Hair follicle dermal papilla cell (primary cell): ENCODE data around the gene KRTAP10-6. TPM values are rescaled to one million over a fixed set of nuclear protein-coding genes. Genes with fewer than 3 reads are reported as not detected.

Experiments used
- total RNA-seq: library from RNA; depleted of rRNA; stranded (reverse); fragments of >200 nt; gene quantifications from 2 replicates; pipeline ENCODE4 v1.2.3, GENCODE V29; 2012

KRTAP10-6 gene, protein sequence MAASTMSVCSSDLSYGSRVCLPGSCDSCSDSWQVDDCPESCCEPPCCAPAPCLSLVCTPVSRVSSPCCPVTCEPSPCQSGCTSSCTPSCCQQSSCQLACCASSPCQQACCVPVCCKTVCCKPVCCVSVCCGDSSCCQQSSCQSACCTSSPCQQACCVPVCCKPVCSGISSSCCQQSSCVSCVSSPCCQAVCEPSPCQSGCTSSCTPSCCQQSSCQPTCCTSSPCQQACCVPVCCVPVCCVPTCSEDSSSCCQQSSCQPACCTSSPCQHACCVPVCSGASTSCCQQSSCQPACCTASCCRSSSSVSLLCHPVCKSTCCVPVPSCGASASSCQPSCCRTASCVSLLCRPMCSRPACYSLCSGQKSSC
- total RNA-seq = not detected in 2 replicates

DNA sequence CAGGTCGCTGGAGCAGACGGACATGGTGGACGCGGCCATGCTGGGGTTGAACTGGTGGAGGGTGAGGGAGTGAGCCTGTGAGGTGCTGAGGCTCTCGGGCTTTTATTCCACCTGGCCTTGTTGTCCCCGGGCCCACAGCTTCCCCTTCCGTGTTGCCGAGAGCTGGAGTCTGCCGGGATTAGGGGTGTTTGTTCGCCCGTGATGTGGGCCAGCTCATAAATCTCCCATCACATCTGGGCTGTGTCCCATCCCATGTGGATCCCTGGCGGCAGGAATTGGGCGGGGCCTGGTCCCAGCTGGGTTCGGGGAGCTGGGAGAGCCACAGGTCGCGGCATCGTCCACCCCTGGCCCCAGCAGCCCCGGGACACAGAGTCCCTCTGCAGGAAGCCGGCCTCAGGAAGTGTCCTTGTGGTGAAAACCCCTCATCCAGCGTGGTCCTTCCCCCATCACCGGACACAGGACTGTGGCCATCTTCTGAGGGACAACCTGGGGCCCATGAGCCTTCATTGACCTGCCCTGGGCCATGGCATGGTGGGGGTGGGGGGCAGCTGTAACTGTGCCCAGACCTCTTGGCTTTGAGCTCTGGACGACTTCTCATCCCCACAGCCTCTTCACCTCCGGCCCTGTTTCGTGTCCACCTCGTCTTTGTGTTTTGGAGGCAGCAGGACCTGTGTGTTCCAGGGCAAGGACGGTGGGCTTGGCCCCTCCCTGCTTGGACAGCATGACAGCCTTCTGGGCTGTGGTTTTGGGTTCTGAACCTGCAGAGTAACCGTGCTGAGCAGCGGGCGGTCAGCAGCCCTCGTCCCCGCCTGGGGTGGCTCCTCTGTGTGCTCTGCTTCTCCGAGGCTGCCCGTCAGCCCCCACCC lies at the start of gene KRTAP10-6:
KRTAP10-6 (minus strand) TSS at position 60 of the 866 bp plus-strand sequence; CDS start at position 39, 21 bp downstream.

DNA sequence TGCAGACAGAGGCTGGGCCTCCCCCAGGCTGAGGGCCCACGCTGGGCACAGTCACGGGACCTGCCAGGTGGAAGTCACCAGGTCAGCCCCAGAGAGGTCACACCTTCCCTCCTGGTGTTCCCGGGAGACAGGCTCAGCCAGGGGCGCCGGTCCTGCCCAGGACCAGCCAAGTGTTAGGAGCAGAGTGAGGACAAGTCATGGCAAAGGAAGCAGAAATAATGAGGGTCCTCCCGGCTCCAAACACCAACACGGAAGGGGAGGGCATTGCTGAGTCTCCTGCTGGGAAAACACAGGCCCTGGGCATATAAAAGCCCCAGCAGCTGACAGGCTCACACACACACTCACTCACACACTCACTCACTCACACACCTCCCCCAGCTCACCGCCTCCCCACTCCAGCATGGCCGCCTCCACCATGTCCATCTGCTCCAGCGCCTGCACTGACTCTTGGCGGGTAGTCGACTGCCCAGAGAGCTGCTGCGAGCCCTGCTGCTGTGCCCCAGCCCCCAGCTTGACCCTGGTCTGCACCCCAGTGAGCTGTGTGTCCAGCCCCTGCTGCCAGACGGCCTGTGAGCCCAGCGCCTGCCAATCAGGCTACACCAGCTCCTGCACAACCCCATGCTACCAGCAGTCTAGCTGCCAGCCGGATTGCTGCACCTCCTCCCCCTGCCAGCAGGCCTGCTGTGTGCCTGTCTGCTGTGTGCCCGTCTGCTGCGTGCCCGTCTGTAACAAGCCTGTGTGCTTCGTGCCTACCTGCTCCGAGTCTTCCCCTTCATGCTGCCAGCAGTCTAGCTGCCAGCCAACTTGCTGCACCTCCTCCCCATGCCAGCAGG lies 44.9 kb upstream of the KRTAP10-6 start, which contains the start of gene KRTAP10-10:
KRTAP10-10 (plus strand) TSS at position 339 of the 833 bp plus-strand sequence; CDS start at position 401, 62 bp downstream.

DNA sequence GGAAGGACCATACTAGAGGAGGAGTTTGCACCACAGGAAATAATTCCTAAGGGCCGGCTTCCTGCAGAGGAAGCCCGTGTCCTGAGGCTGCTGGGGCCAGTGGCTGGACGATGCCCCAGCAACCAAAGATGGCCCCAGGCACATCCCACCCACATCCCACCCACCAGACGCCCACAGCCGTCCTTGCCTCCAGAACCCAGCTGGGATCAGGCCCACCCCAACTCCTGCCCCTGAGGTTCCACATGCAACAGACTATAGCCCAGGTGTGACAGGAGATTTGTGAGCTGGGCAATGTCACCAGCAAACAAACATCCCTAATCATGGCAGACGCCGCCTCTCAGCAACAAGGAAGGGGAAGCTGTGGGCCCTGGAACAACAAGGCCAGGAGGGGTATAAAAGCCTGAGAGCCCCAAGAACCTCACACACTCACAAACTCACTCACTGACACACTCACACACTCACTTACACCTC lies 34.4 kb upstream of the KRTAP10-6 start, which contains the start of gene KRTAP10-9:
KRTAP10-9 (plus strand) TSS at position 421 of the 471 bp plus-strand sequence. CDS start 79 bp downstream, outside the sequence.

DNA sequence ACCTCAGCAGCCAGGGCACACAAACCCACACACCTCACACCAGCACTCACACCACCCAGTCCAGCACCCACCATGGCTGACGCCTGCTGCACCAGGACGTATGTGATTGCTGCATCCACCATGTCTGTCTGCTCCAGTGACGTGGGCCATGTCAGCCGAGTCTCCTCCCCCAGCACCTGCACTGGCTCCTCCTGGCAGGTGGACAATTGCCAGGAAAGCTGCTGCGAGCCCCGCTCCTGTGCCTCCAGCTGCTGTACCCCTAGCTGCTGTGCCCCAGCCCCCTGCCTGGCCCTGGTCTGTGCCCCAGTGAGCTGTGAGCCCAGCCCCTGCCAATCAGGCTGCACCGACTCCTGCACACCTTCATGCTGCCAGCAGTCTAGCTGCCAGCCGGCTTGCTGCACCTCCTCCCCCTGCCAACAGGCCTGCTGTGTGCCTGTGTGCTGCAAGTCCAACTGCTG lies 19.8 kb upstream of the KRTAP10-6 start, which contains the start of gene KRTAP10-8:
KRTAP10-8 (plus strand) TSS at position 51 of the 458 bp plus-strand sequence; CDS start at position 73, 22 bp downstream.

DNA sequence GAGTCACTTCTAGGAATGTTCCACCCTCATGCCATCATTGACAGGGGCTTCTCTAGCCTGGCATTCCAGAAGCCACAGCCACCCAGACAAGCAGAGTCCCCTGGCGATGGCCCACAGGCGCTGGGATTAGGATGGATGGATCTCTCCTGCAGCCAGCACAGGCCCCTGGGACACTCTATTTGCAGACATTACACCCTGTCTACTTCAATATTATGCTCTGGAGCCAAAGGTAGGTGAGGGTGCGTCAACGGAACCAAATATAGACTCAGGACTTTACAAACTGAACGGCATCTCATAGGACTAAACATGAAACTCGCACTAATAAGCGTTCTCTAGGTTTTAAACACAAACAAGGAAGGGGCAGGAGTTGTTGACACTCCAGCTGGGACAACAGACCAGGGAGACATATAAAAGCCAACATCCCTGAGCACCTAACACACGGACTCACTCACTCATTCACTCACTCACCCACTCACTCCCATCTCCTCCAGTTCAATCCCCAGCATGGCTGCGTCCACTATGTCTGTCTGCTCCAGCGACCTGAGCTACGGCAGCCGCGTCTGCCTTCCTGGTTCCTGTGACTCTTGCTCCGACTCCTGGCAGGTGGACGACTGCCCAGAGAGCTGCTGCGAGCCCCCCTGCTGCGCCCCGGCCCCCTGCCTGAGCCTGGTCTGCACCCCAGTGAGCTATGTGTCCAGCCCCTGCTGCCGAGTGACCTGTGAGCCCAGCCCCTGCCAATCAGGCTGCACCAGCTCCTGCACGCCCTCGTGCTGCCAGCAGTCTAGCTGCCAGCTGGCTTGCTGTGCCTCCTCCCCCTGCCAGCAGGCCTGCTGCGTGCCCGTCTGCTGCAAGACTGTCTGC lies 8.0 kb upstream of the KRTAP10-6 start, which contains the start of gene KRTAP10-7:
KRTAP10-7 (plus strand) TSS at position 480 of the 861 bp plus-strand sequence; CDS start at position 505, 25 bp downstream.

DNA sequence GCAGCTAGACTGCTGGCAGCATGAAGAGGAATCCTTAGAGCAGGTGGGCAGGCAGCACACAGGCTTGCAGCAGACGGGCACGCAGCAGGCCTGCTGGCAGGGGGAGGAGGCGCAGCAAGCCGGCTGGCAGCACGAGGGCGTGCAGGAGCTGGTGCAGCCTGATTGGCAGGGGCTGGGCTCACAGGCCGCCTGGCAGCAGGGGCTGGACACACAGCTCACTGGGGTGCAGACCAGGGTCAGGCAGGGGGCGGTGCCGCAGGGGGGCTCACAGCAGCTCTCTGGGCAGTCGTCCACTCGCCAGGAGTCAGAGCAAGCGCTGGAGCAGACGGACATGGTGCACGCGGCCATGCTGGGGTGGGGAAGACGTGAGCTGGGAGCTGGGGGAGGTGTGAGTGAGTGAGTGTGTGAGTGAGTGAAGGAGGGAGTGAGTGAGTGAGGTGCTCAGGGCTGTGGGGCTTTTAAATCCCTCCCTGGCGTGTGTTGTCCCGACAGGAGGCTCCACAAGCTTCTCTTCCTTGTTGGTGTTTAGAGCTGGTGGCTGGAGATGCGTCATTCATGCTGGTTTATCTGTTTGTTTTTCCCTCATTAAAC lies 12.0 kb downstream of the KRTAP10-6 start, which contains the start of gene KRTAP10-5:
KRTAP10-5 (minus strand) TSS at position 374 of the 591 bp plus-strand sequence; CDS start at position 348, 26 bp downstream.

DNA sequence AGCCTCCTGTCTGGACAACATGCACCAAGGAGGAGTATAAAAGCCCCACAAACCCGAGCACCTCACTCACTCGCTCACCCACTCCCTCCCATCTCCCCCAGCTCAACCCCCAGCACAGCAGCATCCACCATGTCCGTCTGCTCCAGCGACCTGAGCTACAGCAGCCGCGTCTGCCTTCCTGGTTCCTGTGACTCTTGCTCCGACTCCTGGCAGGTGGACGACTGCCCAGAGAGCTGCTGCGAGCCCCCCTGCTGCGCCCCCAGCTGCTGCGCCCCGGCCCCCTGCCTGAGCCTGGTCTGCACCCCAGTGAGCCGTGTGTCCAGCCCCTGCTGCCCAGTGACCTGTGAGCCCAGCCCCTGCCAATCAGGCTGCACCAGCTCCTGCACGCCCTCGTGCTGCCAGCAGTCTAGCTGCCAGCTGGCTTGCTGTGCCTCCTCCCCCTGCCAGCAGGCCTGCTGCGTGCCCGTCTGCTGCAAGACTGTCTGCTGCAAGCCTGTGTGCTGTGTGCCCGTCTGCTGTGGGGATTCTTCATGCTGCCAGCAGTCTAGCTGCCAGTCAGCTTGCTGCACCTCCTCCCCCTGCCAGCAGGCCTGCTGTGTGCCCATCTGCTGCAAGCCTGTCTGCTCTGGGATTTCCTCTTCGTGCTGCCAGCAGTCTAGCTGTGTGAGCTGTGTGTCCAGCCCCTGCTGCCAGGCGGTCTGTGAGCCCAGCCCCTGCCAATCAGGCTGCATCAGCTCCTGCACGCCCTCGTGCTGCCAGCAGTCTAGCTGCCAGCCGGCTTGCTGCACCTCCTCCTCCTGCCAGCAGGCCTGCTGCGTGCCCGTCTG lies 18.5 kb downstream of the KRTAP10-6 start, which contains the start of gene KRTAP10-4:
KRTAP10-4 (plus strand) TSS at position 100 of the 827 bp plus-strand sequence; CDS start at position 130, 30 bp downstream.

DNA sequence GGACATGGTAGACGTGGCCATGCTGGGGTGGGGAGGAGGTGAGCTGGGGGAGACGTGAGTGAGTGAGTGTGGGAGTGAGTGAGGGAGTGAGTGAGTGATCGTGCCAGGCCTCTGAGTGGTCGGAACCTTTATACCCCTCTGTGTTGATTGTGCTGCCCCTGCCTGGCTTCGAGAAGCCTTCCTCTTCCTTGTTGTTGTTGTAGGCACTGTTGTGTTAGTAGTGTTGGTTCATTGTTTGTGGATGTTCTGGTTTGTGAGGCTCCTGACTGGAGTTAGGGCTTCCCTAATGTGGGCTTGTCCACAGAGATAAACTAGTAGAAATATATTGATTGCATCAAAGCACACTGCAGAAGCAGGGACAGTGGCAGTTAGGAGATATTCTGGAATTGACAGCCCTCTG lies 33.6 kb downstream of the KRTAP10-6 start, which contains the start of gene KRTAP10-3:
KRTAP10-3 (minus strand) TSS at position 101 of the 400 bp plus-strand sequence; CDS start at position 21, 80 bp downstream.

DNA sequence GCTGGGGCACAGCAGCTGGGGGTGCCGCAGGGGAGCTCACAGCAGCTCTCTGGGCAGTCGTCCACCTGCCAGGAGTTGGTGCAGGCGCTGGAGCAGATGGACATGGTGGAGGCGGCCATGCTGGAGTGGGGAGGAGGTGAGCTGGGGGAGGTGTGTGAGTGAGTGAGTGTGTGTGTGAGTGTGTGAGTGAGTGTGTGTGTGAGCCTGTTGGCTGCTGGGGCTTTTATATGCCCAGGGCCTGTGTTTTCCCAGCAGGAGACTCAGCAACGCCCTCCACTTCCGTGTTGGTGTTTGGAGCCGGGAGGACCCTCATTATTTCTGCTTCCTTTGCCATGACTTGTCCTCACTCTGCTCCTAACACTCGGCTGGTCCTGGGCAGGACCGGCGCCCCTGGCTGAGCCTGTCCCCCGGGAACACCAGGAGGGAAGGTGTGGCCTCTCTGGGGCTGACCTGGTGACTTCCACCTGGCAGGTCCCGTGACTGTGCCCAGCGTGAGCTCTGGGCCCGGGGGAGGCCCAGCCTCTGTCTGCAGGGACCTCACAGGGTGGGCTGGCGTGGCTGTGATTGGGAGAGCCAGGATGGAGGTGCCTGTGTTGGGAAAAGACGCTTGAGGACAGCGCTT lies 40.9 kb downstream of the KRTAP10-6 start, which contains the start of gene KRTAP10-2:
KRTAP10-2 (minus strand) TSS at position 166 of the 622 bp plus-strand sequence; CDS start at position 119, 47 bp downstream.

Other genes with a start within 250 kb of the KRTAP10-6 start
- gene TRPM2, start 238.9 kb downstream of the KRTAP10-6 start, total RNA-seq = under 0.01 TPM in 1 of 2 replicates, not detected in the other
- gene LRRC3, start 137.0 kb downstream of the KRTAP10-6 start, total RNA-seq = 1.3 and 1.5 TPM in 2 replicates
- gene KRTAP10-1, start 52.3 kb downstream of the KRTAP10-6 start, total RNA-seq = not detected in 2 replicates
- not detected in 2 replicates for gene KRTAP10-2, start 41.0 kb downstream of the KRTAP10-6 start, total RNA-seq
- not detected in 2 replicates for gene KRTAP10-3, start 33.7 kb downstream of the KRTAP10-6 start, total RNA-seq
- not detected in 2 replicates for gene KRTAP10-4, start 18.8 kb downstream of the KRTAP10-6 start, total RNA-seq
- gene KRTAP10-5, start 11.9 kb downstream of the KRTAP10-6 start, total RNA-seq = not detected in 2 replicates
- not detected in 2 replicates for gene KRTAP10-7, start 8.1 kb upstream of the KRTAP10-6 start, total RNA-seq
- not detected in 2 replicates for gene KRTAP10-8, start 19.6 kb upstream of the KRTAP10-6 start, total RNA-seq
- gene KRTAP10-9, start 34.6 kb upstream of the KRTAP10-6 start, total RNA-seq = not detected in 2 replicates
- gene KRTAP10-10, start 44.9 kb upstream of the KRTAP10-6 start, total RNA-seq = not detected in 2 replicates
- gene KRTAP10-11, start 53.9 kb upstream of the KRTAP10-6 start, total RNA-seq = not detected in 2 replicates
- not detected in 2 replicates for gene KRTAP12-4, start 62.2 kb upstream of the KRTAP10-6 start, total RNA-seq
- gene KRTAP12-3, start 65.4 kb upstream of the KRTAP10-6 start, total RNA-seq = not detected in 2 replicates
- not detected in 2 replicates for gene KRTAP12-2, start 74.4 kb upstream of the KRTAP10-6 start, total RNA-seq
- not detected in 2 replicates for gene KRTAP12-1, start 89.7 kb upstream of the KRTAP10-6 start, total RNA-seq
- gene KRTAP10-12, start 104.7 kb upstream of the KRTAP10-6 start, total RNA-seq = not detected in 2 replicates
- gene TSPEAR, start 119.1 kb upstream of the KRTAP10-6 start, total RNA-seq = not detected in 2 replicates
- 76.5 and 82.9 TPM in 2 replicates for gene UBE2G2, start 209.3 kb upstream of the KRTAP10-6 start, total RNA-seq
- 108 and 127 TPM in 2 replicates for gene SUMO3, start 225.6 kb upstream of the KRTAP10-6 start, total RNA-seq